HG02571 (cell line): ENCODE results near the gene SLC37A4.
"Not testable (repeated sequence)": the region's sequence is repeated elsewhere in the genome, so short reads cannot be mapped to it uniquely, and the experiment has no call there.

ENCODE experiments used
- ATAC-seq: cut with Tn5 transposase; IDR thresholded peaks from one replicate; pipeline ENCODE4 v1.9.1; 2021; ENCODE audit warnings: mild to moderate bottlenecking, moderate library complexity; ENCODE audit not compliant: unreplicated experiment

Gene SLC37A4

GRCh38 chr11:119042927-119043326 lies 12.2 kb upstream of the SLC37A4 start:
- ATAC-seq = no peak

GRCh38 chr11:119041821-119042514 lies 11.3 kb upstream of the SLC37A4 start:
- ATAC-seq = no peak

DNA sequence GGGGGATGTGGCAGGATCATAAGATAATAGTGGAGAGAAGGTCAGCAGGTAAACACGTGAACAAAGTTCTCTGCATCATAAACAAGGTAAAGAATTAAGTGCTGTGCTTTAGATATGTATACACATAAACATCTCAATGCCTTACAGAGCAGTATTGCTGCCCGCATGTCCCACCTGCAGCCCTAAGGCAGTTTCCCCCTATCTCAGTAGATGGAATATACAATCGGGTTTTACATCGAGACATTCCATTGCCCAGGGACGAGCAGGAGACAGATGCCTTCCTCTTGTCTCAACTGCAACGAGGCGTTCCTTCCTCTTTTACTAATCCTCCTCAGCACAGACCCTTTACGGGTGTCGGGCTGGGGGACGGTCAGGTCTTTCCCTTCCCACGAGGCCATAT lies 8.8 kb upstream of the SLC37A4 start:
- not testable (repeated sequence) for ATAC-seq

GRCh38 chr11:119038884-119039283 lies 8.2 kb upstream of the SLC37A4 start:
- ATAC-seq = no peak

DNA sequence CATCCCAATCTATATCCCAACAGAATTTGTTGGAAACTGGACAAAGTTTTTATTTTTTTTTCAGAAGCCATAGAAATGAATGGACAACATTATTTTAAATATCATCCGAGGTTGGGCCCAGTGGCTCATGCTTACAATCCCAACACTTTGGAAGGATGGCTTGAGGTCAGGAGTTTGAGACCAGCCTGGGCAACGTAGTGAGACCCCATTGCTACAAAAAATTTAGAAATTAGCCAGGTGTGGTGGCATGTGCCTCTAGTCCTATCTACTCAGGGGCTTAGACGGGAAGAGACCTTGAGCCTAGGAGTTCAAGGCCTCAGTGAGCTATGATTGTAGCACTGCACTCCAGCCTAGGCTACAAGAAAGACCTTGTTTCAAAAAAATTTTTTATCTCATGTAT lies 4.1 kb upstream of the SLC37A4 start:
- ATAC-seq = no peak

DNA sequence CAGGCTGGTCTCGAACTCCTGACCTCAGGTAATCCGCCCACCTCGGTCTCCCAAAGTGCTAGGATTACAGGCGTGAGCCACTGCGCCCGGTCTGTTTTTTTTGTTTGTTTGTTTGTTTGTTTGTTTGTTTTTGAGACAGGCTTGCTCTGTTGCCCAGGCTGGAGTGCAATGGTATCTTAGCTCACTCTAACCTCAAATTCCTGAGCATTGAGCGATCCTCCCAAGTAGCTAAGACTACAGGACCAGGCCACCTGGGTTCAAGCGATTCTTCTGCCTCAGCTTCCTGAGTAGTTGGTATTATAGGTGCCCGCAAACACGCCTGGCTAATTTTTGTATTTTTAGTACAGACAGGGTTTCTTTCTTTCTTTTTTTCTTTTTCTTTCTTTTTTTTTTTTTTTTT lies 2.7 kb upstream of the SLC37A4 start:
- ATAC-seq = not testable (repeated sequence)

- ATAC-seq = no peak
Observed at GRCh38 chr11:119031912-119032280, 1.2 kb upstream of the SLC37A4 start.

GRCh38 chr11:119030029-119030328 lies 698 bp downstream of the SLC37A4 start:
- peak; percentile 12 for ATAC-seq

GRCh38 chr11:119029340-119030028 lies 1.2 kb downstream of the SLC37A4 start:
- ATAC-seq = peak; percentile 16

DNA sequence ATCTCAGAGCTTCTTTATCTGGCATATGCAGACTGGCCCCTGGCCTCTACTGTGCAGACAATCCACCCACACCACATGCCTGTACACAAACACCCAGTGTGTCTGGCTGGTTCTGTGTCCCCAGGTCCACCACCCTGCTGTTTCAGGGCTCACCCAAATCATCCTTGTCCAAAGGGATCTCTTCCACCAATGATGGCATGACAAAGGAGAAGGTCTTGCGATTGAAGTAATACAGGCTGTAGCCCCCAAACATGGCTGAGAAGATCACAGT lies 1.7 kb downstream of the SLC37A4 start:
- ATAC-seq = no peak

DNA sequence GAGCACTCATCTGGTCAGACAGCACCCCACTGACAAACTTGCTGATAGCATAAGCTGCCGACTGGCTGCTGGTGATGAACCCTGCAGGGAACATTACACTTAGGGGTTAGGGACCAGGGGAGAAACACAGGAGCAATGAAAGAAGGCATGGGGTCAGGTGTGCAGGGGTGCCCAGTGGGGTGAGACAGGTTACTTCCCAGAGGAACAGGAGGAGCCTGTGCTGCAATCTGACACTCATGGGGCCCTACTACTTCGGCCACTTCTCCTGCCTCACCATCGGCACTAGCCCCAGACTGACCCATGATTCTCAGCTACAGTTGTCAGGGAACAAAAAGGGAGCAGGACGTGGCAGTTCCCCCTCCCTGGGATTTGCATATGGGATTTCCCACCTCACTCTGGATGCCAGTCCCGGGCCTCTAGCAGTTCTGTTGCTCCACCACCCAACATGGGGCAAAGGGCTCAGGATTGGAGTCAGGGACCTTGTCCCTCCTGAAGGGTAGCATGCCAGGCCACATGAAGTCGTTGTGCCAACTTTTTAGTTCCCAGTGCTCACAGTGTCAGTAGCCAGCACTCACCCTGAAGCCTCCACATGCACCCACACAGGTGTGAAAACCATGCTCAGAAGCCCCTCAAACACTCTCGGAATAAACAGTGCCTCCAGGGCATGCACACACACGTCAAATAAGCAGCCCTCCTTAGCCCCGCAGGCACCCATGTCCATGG lies 2.2 kb downstream of the SLC37A4 start:
- ATAC-seq = no peak

GRCh38 chr11:119027561-119028345 lies 2.9 kb downstream of the SLC37A4 start:
- ATAC-seq = no peak

DNA sequence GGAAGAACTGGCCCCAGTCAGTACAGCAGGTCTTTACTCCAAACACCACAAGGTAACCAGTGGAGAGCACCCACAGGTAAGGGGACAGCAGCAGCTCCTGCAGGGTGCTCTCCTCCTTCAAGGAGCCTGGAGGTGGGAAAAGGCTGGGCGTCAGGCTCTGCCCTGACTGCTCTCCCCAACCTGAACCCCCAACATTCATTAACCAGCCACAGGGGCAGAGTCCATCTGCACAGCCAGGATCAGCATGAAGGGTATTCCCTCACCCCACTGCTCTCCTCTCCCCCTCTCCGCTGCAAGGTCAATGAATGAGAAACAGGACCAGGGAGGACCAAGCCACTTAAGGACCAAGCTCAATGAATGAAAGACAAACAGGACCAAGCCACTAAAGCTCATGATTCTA lies 3.7 kb downstream of the SLC37A4 start:
- ATAC-seq = no peak

GRCh38 chr11:119025978-119026766 lies 4.5 kb downstream of the SLC37A4 start:
- ATAC-seq = no peak

DNA sequence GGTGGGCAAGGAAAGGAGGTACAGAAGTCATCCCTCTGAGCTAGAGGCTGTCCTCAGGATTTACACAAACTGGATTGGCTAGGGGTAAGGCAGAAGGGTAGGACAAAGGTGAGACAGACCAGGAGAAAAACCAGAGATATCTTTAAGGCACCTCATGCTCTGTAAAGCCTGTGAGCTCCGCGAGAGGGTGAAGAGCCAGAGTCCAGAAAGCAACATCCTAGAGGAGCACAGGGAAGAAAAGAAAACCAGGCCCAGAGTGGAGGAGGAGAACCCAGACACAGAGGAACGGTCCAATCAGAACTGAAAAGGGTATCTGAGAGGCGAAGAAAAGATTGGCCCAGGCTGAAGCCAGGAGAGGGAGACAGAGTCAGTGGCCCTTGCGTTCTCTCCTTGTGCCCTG lies 5.1 kb downstream of the SLC37A4 start:
- ATAC-seq = no peak

- ATAC-seq = no peak
Observed at GRCh38 chr11:119025099-119025473, 5.6 kb downstream of the SLC37A4 start.

GRCh38 chr11:119024430-119025098 lies 6.1 kb downstream of the SLC37A4 start:
- no peak for ATAC-seq

DNA sequence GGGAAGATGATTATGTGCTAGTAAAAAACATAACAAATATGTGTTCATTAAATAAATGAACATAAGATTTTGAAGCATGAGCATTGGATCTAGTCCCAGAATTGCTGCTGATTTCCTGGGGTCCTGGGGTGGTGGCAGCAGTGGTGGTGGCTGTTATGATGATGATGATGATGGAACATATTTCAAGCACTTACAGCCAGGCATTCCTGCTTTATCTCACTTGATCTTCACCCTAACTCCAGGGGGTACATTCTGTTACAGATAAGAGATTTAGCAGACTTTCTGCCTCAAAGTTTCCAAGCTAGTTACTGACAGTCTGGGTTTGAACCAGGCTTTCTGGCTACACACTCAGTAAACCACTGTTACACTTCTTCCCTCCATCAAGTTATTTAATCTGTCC lies 6.9 kb downstream of the SLC37A4 start:
- no peak for ATAC-seq

- no peak for ATAC-seq
Observed at GRCh38 chr11:119021631-119022030, 9.0 kb downstream of the SLC37A4 start.

GRCh38 chr11:119019996-119020395 lies 10.7 kb downstream of the SLC37A4 start:
- ATAC-seq = no peak
